ENCODE measurements around the gene SYNGR2. TPM values are rescaled to one million over a fixed set of nuclear protein-coding genes. Genes with fewer than 3 reads are reported as not detected.

SYNGR2 gene
- total RNA-seq, 1 experiment from 2014 or later = 148 TPM

DNA sequence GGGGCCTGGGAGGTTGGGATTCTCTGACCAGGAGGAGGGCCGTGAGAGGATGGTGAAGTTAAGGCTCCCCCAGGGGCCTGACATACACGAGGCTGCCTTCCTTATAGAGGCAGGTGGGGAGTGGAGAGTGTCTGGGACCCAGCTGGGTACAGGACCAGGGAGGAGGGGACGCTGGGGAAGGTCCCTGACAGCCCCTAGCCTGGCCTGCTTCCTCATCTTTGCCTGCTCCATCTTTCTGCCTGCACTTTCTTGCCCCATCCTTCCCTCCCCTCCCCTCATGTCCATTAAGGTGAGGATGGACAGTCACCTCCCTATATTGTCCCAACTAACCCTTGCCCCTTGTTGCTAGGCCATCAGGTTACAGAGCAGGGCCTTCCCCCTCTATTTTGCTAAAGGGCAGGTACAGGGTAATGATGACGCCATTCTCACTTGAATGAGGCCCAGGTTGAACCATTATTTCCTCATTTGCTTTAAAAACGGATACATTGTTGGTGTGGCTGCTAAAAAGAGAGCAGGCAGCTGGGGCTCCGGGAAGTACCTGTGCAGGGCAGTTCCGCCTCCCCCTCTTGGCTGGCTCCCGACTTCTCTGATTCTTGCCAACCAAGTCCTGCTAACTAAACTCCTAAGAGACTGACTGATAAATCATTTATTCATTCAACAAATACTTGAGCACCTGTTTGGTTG, 20.9 kb upstream of the SYNGR2 start:
- H3K4me1 ChIP-seq (ENCODE audit: control insufficient read depth in 1 of 2, insufficient read depth in 2 of 2, low read length in 2 of 2) = peaks cover 32 to 45% of the 10 kb centered on the region in 2 experiments
- H2AFZ ChIP-seq (ENCODE audit: low read depth, low read length, poor library complexity, severe bottlenecking) = no peak overlapping the region
- no peak for DNase-seq (ENCODE audit: low read depth, low spot score)
- no peaks in the 10 kb centered on the region for H3K79me2 ChIP-seq (ENCODE audit: insufficient read depth, low read length)
- no peak overlapping the region for H3K4me2 ChIP-seq (ENCODE audit: low read length)
- no peak for TF ChIP-seq SP1 (IDR thresholded peaks at IDR 0.05; ENCODE audit: low read depth)
- TF ChIP-seq MAX (IDR thresholded peaks at IDR 0.05) = no peak
- TF ChIP-seq, protein P1, sequence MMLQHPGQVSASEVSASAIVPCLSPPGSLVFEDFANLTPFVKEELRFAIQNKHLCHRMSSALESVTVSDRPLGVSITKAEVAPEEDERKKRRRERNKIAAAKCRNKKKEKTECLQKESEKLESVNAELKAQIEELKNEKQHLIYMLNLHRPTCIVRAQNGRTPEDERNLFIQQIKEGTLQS (IDR thresholded peaks at IDR 0.05) = no peak
- TF ChIP-seq POLR2A (IDR thresholded peaks at IDR 0.05; ENCODE audit: borderline replicate concordance, extremely low read depth, insufficient read depth, insufficient read length) = no peak
- TF ChIP-seq EZH2 (IDR thresholded peaks at IDR 0.05) = no peak
- TF ChIP-seq YY1 (IDR thresholded peaks at IDR 0.05; ENCODE audit: extremely low read depth, insufficient replicate concordance, low read depth, low read length) = no peak
- no peak for TF ChIP-seq ZFX (IDR thresholded peaks at IDR 0.05)
- TF ChIP-seq RAD21 (IDR thresholded peaks at IDR 0.05; ENCODE audit: low read depth) = no peak
- no peak overlapping the region for H3K4me3 ChIP-seq (replicated peaks in 1 of 2; ENCODE audit: low read depth in 1 of 2, low read length in 2 of 2)
- no peak for ATAC-seq
- no peak overlapping the region for H3K9ac ChIP-seq (ENCODE audit: low read length)
- CTCF ChIA-PET = interaction anchor here (1.0 kb wide), 1 partner anchor 40 kb away, joined by 4 read pairs; the partner anchor contains the start of genes AFMID and TK1
- POLR2A ChIA-PET = no interaction called here
- RAD21 ChIA-PET (ENCODE audit: low non-redundant PET in 1 of 2, low total read pairs in 2 of 2, uncharacterized antibody in 2 of 2, unreplicated experiment in 2 of 2) = no interaction called here
- no peak overlapping the region for H3K27ac ChIP-seq (ENCODE audit: low read depth, low read length)
- no peaks in the 10 kb centered on the region for H3K36me3 ChIP-seq (ENCODE audit: control insufficient read depth in 1 of 2, insufficient read depth in 2 of 2, low read length in 2 of 2)
- H3K27me3 ChIP-seq (ENCODE audit: insufficient read depth, low read length) = no peaks in the 10 kb centered on the region
- no peaks in the 10 kb centered on the region for H4K20me1 ChIP-seq (ENCODE audit: insufficient read depth)
- no peaks in the 10 kb centered on the region for H3K9me3 ChIP-seq (ENCODE audit: control insufficient read depth in 1 of 2, insufficient read depth in 1 of 2, low read depth in 1 of 2, low read length in 2 of 2)
- no peaks in the 10 kb centered on the region for H3K9me2 ChIP-seq (ENCODE audit: insufficient read depth)
- intact Hi-C loops (cut with micrococcal nuclease) = no loop called here
- no TSS peak for BruUV-seq (replicated peaks)

- H3K27me3 ChIP-seq (ENCODE audit: insufficient read depth, low read length) = no peaks in the 10 kb centered on the region
- peaks cover 28 to 37% of the 10 kb centered on the region in 2 experiments for H3K4me1 ChIP-seq (ENCODE audit: control insufficient read depth in 1 of 2, insufficient read depth in 2 of 2, low read length in 2 of 2)
- H2AFZ ChIP-seq (ENCODE audit: low read depth, low read length, poor library complexity, severe bottlenecking) = no peak overlapping the region
- no peaks in the 10 kb centered on the region for H3K9me2 ChIP-seq (ENCODE audit: insufficient read depth)
- no peak for ATAC-seq
- no peaks in the 10 kb centered on the region for H3K9me3 ChIP-seq (ENCODE audit: control insufficient read depth in 1 of 2, insufficient read depth in 1 of 2, low read depth in 1 of 2, low read length in 2 of 2)
- no peaks in the 10 kb centered on the region for H3K79me2 ChIP-seq (ENCODE audit: insufficient read depth, low read length)
- DNase-seq (ENCODE audit: low read depth, low spot score) = no peak
- H4K20me1 ChIP-seq (ENCODE audit: insufficient read depth) = no peaks in the 10 kb centered on the region
- H3K4me3 ChIP-seq (replicated peaks in 1 of 2; ENCODE audit: low read depth in 1 of 2, low read length in 2 of 2) = no peak overlapping the region
- ChIA-PET CTCF (interaction anchor here (1.0 kb wide), 1 partner anchor 39 kb away, joined by 4 read pairs; the partner anchor contains the start of genes AFMID and TK1), POLR2A (interaction anchor here (1.4 kb wide), 1 partner anchor 8 kb away, joined by 6 read pairs; no protein-coding TSS in a partner anchor), RAD21 (ENCODE audit: low non-redundant PET in 1 of 2, low total read pairs in 2 of 2, uncharacterized antibody in 2 of 2, unreplicated experiment in 2 of 2) (no interaction called here)
- H3K27ac ChIP-seq (ENCODE audit: low read depth, low read length) = no peak overlapping the region
- H3K36me3 ChIP-seq (ENCODE audit: control insufficient read depth in 1 of 2, insufficient read depth in 2 of 2, low read length in 2 of 2) = no peaks in the 10 kb centered on the region
- BruUV-seq (replicated peaks) = no TSS peak
- H3K9ac ChIP-seq (ENCODE audit: low read length) = no peak overlapping the region
- intact Hi-C loops (cut with micrococcal nuclease) = no loop called here
- no peak overlapping the region for H3K4me2 ChIP-seq (ENCODE audit: low read length)
- TF ChIP-seq CBX3 (IDR thresholded peaks at IDR 0.05; ENCODE audit: low read depth) (no peak), POLR2A (IDR thresholded peaks at IDR 0.05; ENCODE audit: borderline replicate concordance, extremely low read depth, insufficient read depth, insufficient read length) (no peak), EZH2phosphoT487 (IDR thresholded peaks at IDR 0.05; ENCODE audit: borderline replicate concordance) (no peak), SRF (IDR thresholded peaks at IDR 0.05; ENCODE audit: low read depth) (no peak), FOSL1 (IDR thresholded peaks at IDR 0.05; ENCODE audit: low read depth) (no peak), CEBPB (IDR thresholded peaks at IDR 0.05; ENCODE audit: low read depth) (no peak), ELF1 (IDR thresholded peaks at IDR 0.05; ENCODE audit: borderline replicate concordance, low read depth) (no peak), SIN3A (IDR thresholded peaks at IDR 0.05; ENCODE audit: low read depth) (no peak)
- TF ChIP-seq, protein P2, sequence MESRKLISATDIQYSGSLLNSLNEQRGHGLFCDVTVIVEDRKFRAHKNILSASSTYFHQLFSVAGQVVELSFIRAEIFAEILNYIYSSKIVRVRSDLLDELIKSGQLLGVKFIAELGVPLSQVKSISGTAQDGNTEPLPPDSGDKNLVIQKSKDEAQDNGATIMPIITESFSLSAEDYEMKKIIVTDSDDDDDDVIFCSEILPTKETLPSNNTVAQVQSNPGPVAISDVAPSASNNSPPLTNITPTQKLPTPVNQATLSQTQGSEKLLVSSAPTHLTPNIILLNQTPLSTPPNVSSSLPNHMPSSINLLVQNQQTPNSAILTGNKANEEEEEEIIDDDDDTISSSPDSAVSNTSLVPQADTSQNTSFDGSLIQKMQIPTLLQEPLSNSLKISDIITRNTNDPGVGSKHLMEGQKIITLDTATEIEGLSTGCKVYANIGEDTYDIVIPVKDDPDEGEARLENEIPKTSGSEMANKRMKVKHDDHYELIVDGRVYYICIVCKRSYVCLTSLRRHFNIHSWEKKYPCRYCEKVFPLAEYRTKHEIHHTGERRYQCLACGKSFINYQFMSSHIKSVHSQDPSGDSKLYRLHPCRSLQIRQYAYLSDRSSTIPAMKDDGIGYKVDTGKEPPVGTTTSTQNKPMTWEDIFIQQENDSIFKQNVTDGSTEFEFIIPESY (IDR thresholded peaks at IDR 0.05; ENCODE audit: extremely low read depth, insufficient replicate concordance, low read length) = no peak
- TF ChIP-seq, protein P1 (IDR thresholded peaks at IDR 0.05) = no peak
These were observed 19.9 kb upstream of the SYNGR2 start for GRCh38 chr17:78148286-78149016.
